GM10266 (cell line): ENCODE data around the gene TMEM26.

Experiments
- DNase-seq: peaks from one replicate; pipeline ENCODE4 v3.0.0; 2012; ENCODE audit errors: extremely low spot score
- CTCF ChIP-seq: IDR thresholded peaks from 2 replicates; pipeline ENCODE4 v1.5.1; 2012; ENCODE audit warnings: mild to moderate bottlenecking, low read depth; ENCODE audit not compliant: control insufficient read depth, insufficient read depth; ENCODE audit errors: missing control alignments

The TMEM26 gene

GRCh38 chr10:61452655-61453641, at the start of gene TMEM26:
TMEM26 (minus strand) TSS chr10:61453381; CDS start chr10:61453081, 300 bp downstream.
- DNase-seq = no peak
- TF ChIP-seq CTCF = no peak

- TF ChIP-seq CTCF = no peak
- no peak for DNase-seq
Observed at GRCh38 chr10:61500460-61500859, 47.3 kb upstream of the TMEM26 start.

GRCh38 chr10:61492364-61492995, 39.3 kb upstream of the TMEM26 start:
- no peak for TF ChIP-seq CTCF

GRCh38 chr10:61487506-61487905, 34.3 kb upstream of the TMEM26 start:
- DNase-seq = no peak
- no peak for TF ChIP-seq CTCF

More at GRCh38 chr10:61492364-61492995, 39.3 kb upstream of the TMEM26 start:
- DNase-seq = no peak

- no peak for TF ChIP-seq CTCF
- no peak for DNase-seq
Observed at GRCh38 chr10:61486738-61487396, 33.7 kb upstream of the TMEM26 start.

- no peak for DNase-seq
- TF ChIP-seq CTCF = no peak
Observed at GRCh38 chr10:61486251-61486650, 33.1 kb upstream of the TMEM26 start.
